CD1c-positive myeloid dendritic cell (primary cell): Measurements from ENCODE around the gene SLC13A5.
"Not testable (repeated sequence)": the region's sequence is repeated elsewhere in the genome, so short reads cannot be mapped to it uniquely, and the experiment has no call there.

Experiments used
- DNase-seq: peaks from one replicate; pipeline ENCODE4 v3.0.0-alpha.2; 2016; ENCODE audit errors: extremely low spot score

SLC13A5 gene

GRCh38 chr17:6684460-6684783 is 28.7 kb downstream of the SLC13A5 start:
- DNase-seq: no peak

DNA sequence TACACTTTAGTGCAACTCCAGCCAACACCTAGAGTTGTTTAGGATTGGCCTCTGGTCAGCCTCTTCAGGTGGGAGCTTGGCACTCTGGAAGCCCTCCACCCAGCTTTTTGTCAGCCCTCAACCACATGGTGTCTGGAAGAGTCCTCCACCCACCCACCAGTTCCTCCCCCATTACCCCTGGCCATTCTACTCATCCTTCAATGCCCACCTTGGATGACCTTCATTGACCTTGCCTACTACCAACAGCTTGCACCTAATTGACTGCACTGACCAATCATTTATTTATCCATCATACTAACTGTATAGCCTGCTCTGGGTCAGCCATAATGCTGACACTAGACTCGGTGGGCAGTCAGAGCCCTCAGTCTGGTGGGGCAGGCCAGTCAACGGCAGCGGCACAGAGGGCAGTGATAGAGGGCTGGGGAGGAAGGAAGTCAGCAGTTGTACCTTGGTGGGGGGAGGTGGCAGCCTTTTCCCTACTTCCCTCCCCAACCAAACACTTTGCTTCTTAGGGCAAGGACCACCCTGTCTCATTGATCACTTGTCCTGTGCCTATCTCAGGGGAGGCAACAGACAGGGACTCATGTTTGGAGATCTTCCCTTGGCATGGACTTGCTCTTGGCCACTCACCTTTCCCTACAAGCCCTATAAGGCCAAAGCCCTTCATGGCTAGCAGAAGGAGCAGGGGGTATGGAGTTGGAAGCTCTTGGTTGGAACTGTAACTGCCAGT is 29.3 kb downstream of the SLC13A5 start:
- DNase-seq: no peak

- no peak for DNase-seq
Measured at GRCh38 chr17:6683081-6683684, 30.0 kb downstream of the SLC13A5 start.

- DNase-seq: no peak
Measured at GRCh38 chr17:6682339-6682738, 30.8 kb downstream of the SLC13A5 start.

DNA sequence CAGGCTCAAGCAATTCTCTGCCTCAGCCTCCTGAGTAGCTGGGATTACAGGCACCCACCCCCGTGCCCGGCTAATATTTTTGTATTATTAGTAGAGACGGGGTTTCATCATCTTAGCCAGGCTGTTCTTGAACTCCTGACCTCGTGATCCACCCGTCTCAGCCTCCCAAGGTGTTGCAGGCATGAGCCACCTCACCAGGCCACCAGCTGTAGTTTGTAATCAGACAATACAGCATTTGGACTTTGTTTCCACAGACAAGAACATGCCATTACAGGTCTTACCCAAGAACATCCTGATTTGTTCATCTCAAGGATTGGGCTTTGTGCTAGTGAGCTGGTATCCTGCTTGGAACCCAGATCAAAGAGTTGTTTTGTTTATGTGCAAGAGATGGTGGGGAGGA is 31.5 kb downstream of the SLC13A5 start:
- DNase-seq: no peak

GRCh38 chr17:6681176-6681575 is 32.0 kb downstream of the SLC13A5 start:
- DNase-seq: no peak

DNA sequence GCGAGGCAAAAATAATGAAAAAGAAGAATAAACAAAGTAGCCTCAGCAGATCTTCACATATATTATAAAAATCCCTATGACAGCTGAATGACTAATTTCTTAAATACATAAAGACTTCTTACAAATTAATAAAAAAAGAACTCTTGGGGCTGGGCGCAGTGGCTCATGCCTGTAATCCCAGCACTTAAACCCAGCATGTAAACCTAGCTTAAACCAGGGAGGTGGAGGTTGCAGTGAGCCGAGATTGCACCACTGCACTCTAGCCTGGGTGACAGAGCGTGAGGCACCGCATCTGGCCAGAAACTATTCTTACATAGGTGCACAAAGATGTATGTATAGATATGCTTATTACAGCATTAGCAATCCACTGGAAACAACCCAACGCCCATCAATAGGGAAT is 33.9 kb downstream of the SLC13A5 start:
- DNase-seq: no peak

GRCh38 chr17:6677946-6678345 is 35.2 kb downstream of the SLC13A5 start:
- no peak for DNase-seq

DNA sequence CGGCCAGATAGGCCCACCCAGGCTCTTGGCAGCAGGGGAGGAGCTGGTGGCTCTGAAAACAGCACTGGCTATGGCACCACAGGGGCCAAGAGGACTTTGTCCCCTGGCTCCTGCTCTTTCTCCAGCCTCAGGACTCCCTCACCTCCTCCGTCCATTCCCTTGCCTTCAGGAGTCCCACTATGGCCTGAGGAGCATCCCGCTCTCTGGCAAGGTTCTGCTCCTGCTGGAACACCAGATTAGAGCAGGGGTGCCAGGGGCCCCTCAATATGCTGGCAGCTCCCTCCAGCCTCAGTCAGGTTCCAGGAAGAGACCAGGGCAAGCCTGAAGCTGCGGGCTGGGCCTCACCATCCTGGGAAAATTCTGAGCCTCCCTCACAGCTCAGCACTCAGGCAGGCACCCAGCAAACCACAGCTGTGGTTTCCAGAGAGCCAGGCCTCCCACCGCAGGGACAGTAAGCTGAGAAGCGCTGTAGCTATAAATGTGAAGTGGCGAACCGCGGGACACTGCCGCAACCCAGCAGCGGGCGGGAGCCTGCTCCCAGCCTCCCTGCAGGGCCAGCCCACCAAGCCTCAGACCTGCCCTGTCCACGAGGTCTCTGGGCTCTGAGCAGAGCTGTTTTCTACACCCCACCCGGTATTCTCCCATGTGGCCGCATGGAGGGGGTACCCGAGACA is 35.9 kb downstream of the SLC13A5 start:
- DNase-seq: no peak

- DNase-seq: no peak
Measured at GRCh38 chr17:6676802-6677157, 36.4 kb downstream of the SLC13A5 start.

- DNase-seq: no peak
Measured at GRCh38 chr17:6675201-6675825, 37.9 kb downstream of the SLC13A5 start.

DNA sequence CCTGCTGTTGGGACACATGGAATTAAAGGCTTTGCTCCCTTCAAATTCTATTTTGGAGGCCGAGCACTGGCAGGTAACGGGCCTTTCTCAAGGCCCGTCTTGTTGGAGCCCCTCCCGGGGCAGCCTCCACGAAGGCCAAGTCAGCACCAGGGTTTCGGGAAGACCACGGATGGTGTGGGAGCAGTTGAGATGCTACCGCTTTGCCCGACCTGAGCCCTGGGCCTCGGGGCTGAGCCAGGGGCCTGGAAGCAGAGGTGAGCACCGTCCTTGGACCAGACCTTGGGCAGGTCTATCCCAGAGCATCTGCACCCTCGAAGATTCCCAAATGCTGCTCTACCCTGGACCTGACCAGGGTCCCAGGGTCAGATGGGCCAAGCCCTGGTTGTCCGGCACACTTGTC is 38.6 kb downstream of the SLC13A5 start:
- no peak for DNase-seq

GRCh38 chr17:6671431-6671830 is 41.7 kb downstream of the SLC13A5 start:
- no peak for DNase-seq

- no peak for DNase-seq
Measured at GRCh38 chr17:6670999-6671398, 42.2 kb downstream of the SLC13A5 start.

GRCh38 chr17:6670571-6670970 is 42.6 kb downstream of the SLC13A5 start:
- DNase-seq: no peak

GRCh38 chr17:6669479-6670212 is 43.5 kb downstream of the SLC13A5 start:
- DNase-seq: no peak

DNA sequence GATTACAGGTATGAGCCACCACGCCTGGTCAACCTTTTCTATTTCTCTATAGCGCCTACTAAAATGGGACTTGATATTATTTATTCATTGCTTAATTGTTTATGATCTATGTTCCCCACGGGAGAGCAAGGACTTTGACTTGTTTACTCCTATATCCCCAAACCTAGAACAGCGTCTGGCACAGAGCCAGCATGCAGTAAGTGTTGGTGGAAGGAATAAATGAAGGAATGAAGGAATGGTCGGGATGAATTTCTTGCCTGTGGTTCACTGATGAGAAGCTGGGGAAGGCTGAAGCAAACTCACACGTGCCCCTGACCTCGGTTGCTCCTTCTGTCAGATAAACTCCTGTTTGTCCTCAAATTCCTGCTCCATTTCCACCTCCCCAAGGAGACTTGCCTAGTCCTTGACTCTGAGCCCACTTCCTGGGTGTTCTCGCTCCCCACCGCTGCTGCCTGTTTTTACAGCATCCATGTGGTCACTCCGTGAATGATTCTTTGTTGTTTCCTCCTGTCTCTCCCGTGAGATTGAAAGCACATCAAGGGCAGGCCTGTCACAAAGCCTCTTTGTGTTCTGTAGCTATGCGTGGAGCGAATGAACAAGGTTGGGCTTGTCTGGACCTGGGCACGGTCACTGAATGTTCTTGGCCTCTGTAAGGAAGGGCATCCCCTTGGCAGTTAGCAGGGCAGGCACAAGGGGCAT is 44.3 kb downstream of the SLC13A5 start:
- DNase-seq: no peak

DNA sequence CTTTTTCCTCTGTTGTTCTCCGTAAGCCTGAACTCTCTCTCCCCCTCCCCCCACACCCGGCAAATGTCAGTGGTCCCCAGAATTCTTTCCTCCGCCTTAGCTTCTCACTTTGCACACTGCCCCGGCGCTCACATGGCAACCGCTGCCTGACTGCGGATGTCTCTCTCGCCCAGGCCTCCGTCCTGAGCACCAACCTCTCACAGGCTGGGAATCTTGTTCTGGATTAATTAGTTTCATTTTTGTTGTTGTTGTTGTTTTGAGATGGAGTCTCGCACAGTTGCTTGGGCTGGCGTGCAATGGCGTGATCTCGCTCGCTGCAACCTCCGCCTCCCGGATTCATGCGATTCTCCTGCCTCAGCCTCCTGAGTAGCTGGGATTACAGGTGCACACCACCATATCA is 45.0 kb downstream of the SLC13A5 start:
- DNase-seq: no peak

- no peak for DNase-seq
Measured at GRCh38 chr17:6667516-6667915, 45.7 kb downstream of the SLC13A5 start.

DNA sequence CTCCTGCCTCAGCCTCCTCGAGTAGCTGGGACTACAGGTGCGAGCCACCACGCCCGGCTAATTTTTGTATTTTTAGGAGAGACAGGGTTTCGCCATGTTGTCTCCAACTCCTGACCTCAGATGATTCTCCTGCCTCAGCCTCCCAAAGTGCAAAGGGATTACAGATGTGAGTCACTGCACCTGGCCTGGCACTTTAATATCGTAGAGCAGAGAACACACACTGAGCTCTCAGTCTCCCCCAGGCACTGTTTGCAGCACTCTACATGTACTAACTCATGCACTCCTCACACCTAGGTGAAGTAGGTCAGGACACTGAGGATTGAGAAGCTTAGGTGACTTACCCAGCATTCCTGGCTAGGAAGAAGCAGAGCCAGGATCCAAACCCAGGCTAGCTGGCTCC is 46.6 kb downstream of the SLC13A5 start:
- no peak for DNase-seq

DNA sequence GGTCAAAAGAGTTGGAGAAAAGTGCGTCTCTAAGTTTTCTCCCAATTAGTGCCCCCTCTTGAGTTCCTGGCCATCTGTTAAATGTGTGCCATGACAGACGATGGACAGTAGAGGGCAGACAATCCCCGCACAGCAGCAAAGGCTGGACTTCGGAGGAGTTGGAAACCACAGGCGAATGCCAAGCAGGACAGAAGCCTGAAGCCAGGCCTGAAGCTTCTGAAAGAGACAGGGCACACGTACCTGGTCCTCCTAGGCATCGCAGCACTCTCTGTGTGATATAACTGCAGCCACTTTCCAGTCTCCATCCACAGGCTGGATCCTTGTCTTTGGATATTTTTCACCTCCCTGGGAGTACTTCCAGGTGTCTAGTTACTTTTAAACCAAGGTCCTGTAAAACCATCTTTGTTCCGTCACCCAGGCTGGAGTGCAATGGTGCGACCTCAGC is 47.1 kb downstream of the SLC13A5 start:
- peak; percentile 76 for DNase-seq

DNA sequence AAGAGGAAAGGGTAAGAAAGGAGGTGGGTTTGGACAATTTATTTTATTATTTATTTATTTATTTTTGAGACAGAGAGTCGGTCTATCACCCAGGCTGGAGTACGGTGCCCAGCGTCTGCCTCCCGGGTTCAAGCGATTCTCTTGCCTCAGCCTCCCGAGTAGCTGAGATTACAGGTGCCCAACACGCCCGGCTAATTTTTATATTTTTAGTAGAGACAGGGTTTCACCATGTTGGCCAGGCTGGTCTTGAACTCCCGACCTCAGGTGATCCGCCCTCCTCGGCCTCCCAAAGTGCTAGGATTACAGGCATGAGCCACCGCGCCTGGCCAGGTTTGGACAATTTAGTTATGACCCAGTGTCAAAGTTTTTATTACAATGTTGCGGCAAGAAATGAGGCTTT is 50.0 kb downstream of the SLC13A5 start:
- DNase-seq: not testable (repeated sequence)
